Ishikawa (cell line): ENCODE data around the gene SLC9A9.

ENCODE experiments used
- CEBPB ChIP-seq: IDR thresholded peaks from 2 replicates; pipeline ENCODE4 v1.6.1; 2012
- EGR1 ChIP-seq: IDR thresholded peaks from 2 replicates; pipeline ENCODE4 v1.6.1; 2012
- EP300 ChIP-seq: IDR thresholded peaks from 2 replicates; pipeline ENCODE4 v1.6.1; 2012; ENCODE audit warnings: borderline replicate concordance
- FOXM1 ChIP-seq: IDR thresholded peaks from 2 replicates; pipeline ENCODE4 v1.6.1; 2012; ENCODE audit warnings: low read depth, borderline replicate concordance
- MAX ChIP-seq: IDR thresholded peaks from 2 replicates; pipeline ENCODE4 v1.6.1; 2012
- NFIC ChIP-seq: IDR thresholded peaks from 2 replicates; pipeline ENCODE4 v1.6.1; 2012
- RAD21 ChIP-seq: IDR thresholded peaks from 2 replicates; pipeline ENCODE4 v1.6.1; 2012; ENCODE audit warnings: low read depth
- TAF1 ChIP-seq: IDR thresholded peaks from 2 replicates; pipeline ENCODE4 v1.6.1; 2012; ENCODE audit warnings: low read depth, mild to moderate bottlenecking
- TEAD4 ChIP-seq: IDR thresholded peaks from 2 replicates; pipeline ENCODE4 v1.6.1; 2012
- YY1 ChIP-seq: IDR thresholded peaks from 2 replicates; pipeline ENCODE4 v1.6.1; 2012; ENCODE audit warnings: low read depth
- TF ChIP-seq, protein P1 (sequence below): IDR thresholded peaks from 2 replicates; pipeline ENCODE4 v1.6.1; 2012; ENCODE audit warnings: low read depth, mild to moderate bottlenecking

DNA sequence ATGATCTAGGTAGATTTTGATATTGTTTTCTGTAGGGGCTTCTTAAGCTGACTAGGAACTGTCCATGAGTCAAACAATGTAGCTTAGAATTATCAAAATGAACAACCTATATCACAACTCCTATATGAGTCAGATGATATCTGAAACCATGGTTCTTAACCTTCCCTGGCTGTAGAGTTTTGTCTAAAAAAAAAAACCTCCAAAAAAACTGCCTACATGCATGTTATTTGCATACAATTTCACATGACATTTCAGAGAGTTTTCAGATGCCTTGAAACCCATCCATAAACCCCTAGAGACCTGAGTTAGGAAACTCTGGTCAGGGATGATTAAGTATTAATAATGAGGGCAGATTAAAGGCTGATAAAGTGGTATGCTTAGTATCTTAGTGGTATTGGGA is 571.7 kb downstream of the SLC9A9 start:
- TF ChIP-seq EP300 (no peak), EGR1 (no peak), CEBPB (no peak), YY1 (no peak), TEAD4 (no peak), RAD21 (no peak), NFIC (no peak), MAX (no peak), TAF1 (no peak), FOXM1 (no peak)
- TF ChIP-seq, protein P1, sequence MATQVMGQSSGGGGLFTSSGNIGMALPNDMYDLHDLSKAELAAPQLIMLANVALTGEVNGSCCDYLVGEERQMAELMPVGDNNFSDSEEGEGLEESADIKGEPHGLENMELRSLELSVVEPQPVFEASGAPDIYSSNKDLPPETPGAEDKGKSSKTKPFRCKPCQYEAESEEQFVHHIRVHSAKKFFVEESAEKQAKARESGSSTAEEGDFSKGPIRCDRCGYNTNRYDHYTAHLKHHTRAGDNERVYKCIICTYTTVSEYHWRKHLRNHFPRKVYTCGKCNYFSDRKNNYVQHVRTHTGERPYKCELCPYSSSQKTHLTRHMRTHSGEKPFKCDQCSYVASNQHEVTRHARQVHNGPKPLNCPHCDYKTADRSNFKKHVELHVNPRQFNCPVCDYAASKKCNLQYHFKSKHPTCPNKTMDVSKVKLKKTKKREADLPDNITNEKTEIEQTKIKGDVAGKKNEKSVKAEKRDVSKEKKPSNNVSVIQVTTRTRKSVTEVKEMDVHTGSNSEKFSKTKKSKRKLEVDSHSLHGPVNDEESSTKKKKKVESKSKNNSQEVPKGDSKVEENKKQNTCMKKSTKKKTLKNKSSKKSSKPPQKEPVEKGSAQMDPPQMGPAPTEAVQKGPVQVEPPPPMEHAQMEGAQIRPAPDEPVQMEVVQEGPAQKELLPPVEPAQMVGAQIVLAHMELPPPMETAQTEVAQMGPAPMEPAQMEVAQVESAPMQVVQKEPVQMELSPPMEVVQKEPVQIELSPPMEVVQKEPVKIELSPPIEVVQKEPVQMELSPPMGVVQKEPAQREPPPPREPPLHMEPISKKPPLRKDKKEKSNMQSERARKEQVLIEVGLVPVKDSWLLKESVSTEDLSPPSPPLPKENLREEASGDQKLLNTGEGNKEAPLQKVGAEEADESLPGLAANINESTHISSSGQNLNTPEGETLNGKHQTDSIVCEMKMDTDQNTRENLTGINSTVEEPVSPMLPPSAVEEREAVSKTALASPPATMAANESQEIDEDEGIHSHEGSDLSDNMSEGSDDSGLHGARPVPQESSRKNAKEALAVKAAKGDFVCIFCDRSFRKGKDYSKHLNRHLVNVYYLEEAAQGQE: no peak
